ENCODE results near the gene DOC2B. TPM values are rescaled to one million over a fixed set of nuclear protein-coding genes. Genes with fewer than 3 reads are reported as not detected.
A peak's percentile ranks its signal among the peaks of the same experiment; 100 is the strongest.

DOC2B gene
- total and polyA plus RNA-seq, 2 experiments from 2014 or later = 0.42 to 3.8 TPM

- Histone ChIP-seq H3K4me3 (no peak overlapping the region), H3K4me2 (peak overlapping the region; percentile 27; the same call in 1 of the 2 replicates), H3K36me3 (ENCODE audit: insufficient read depth) (no peaks in the 10 kb centered on the region), H4K20me1 (replicated peaks; ENCODE audit: insufficient read depth) (no peaks in the 10 kb centered on the region), H3K79me2 (replicated peaks; ENCODE audit: insufficient read depth) (no peaks in the 10 kb centered on the region), H3F3A (replicated peaks; ENCODE audit: low read depth) (no peaks in the 10 kb centered on the region), H3K4me1 (ENCODE audit: insufficient read depth) (peaks cover 3% of the 10 kb centered on the region; the same call in 1 of the 2 replicates), H2AFZ (no peak overlapping the region), H3K27ac (ENCODE audit: low read depth) (no peak overlapping the region), H3K9me2 (ENCODE audit: insufficient read depth) (no peaks in the 10 kb centered on the region), H3K27me3 (ENCODE audit: insufficient read depth) (no peaks in the 10 kb centered on the region; the same call in none of the 2 replicates)
- ATAC-seq = peak; percentile 85
- Mint-ChIP-seq H3K4me3 (no peak overlapping the region), H3K4me1 (no peaks in the 10 kb centered on the region), H3K9me3 (peaks cover 8% of the 10 kb centered on the region), H3K27me3 (ENCODE audit: insufficient read depth, low read depth, poor library complexity) (peaks cover 25% of the 10 kb centered on the region), H3K27ac (no peak overlapping the region), H3K36me3 (ENCODE audit: low read depth) (peaks cover 6% of the 10 kb centered on the region; the same call in 1 of the 3 replicates)
- DNase-seq (ENCODE audit: low spot score) = peak; percentile 82
- TF ChIP-seq CTCF (conservative IDR thresholded peaks at IDR 0.05; ENCODE audit: low read depth in 2 of 2) (peak; percentile 61 to 89), ETS1 (IDR thresholded peaks at IDR 0.05) (no peak), POLR2AphosphoS5 (IDR thresholded peaks at IDR 0.05; ENCODE audit: low read depth) (peak; percentile 29; the same call in 1 of the 2 replicates), REST (IDR thresholded peaks at IDR 0.05; ENCODE audit: unreplicated experiment) (no peak)
Observed at GRCh38 chr17:143785-144281, 37.6 kb downstream of the DOC2B start.

GRCh38 chr17:142876-143784 is 38.3 kb downstream of the DOC2B start:
- Mint-ChIP-seq H3K27me3 (ENCODE audit: insufficient read depth, low read depth, poor library complexity) (peaks cover 25% of the 10 kb centered on the region), H3K9me3 (peaks cover 8% of the 10 kb centered on the region), H3K4me1 (no peaks in the 10 kb centered on the region), H3K36me3 (ENCODE audit: low read depth) (peaks cover 6% of the 10 kb centered on the region; the same call in 1 of the 3 replicates), H3K27ac (no peak overlapping the region), H3K4me3 (no peak overlapping the region)
- ATAC-seq (no peak), DNase-seq (ENCODE audit: low spot score) (no peak)
- H3K27ac ChIP-seq (ENCODE audit: low read depth) = no peak overlapping the region
- H3K27me3 ChIP-seq (ENCODE audit: insufficient read depth) = no peaks in the 10 kb centered on the region; the same call in none of the 2 replicates
- H3K79me2 ChIP-seq (replicated peaks; ENCODE audit: insufficient read depth) = no peaks in the 10 kb centered on the region
- peak overlapping the region; percentile 27; the same call in 1 of the 2 replicates for H3K4me2 ChIP-seq
- H4K20me1 ChIP-seq (replicated peaks; ENCODE audit: insufficient read depth) = no peaks in the 10 kb centered on the region
- H3K4me1 ChIP-seq (ENCODE audit: insufficient read depth) = peaks cover 3% of the 10 kb centered on the region; the same call in 1 of the 2 replicates
- no peak overlapping the region for H2AFZ ChIP-seq
- H3K4me3 ChIP-seq = no peak overlapping the region
- H3K36me3 ChIP-seq (ENCODE audit: insufficient read depth) = no peaks in the 10 kb centered on the region
- H3K9me2 ChIP-seq (ENCODE audit: insufficient read depth) = no peaks in the 10 kb centered on the region
- H3F3A ChIP-seq (replicated peaks; ENCODE audit: low read depth) = no peaks in the 10 kb centered on the region
- TF ChIP-seq ZNF462 (CRISPR knock-in tag; IDR thresholded peaks at IDR 0.05) = no peak
- TF ChIP-seq STAT1 (IDR thresholded peaks at IDR 0.05; ENCODE audit: unreplicated experiment) = no peak

Data from GM23338 (cell line).